Pancreas (tissue), 10 donors: Measurements from ENCODE around the gene TSC22D1. TPM values are rescaled to one million over a fixed set of nuclear protein-coding genes. Genes with fewer than 3 reads are reported as not detected.

Experiments used
- ATAC-seq, 4 donors: fragments of 200-7000 bp; cut with Tn5 transposase; one replicate each; pipeline versions ENCODE4 v1.8.0 to v1.9.1; 2020; ENCODE audit warnings: mild to moderate bottlenecking in 4 of 4, moderate library complexity in 4 of 4
- DNase-seq, 6 donors: peaks; one replicate each; pipeline ENCODE4 v3.0.0-alpha.2; 2020
- FAIRE-seq: peaks from 2 replicates; lab custom pipeline; 2012; peaks lifted over from hg19 to GRCh38; lab: Jason Lieb, UNC
- H3K27ac ChIP-seq, 4 donors: fragments of 200-600 bp; sonication (generic); 1 replicate in 3 of 4; 2 replicates in 1 of 4; pipeline versions ENCODE4 v1.5.0 to v1.8.0; 2020
- H3K27me3 ChIP-seq, 4 donors: fragments of 200-600 bp; one replicate each; pipeline ENCODE4 v1.8.0; 2021
- H3K36me3 ChIP-seq, 3 donors: fragments of 200-600 bp; sonication (generic) in 1 of 3; one replicate each; pipeline versions ENCODE4 v1.5.0 to v1.8.0; 2020 to 2021
- H3K4me1 ChIP-seq, 3 donors: fragments of 200-600 bp; one replicate each; pipeline ENCODE4 v1.8.0; 2021
- H3K4me3 ChIP-seq, 4 donors: fragments of 200-600 bp; sonication (generic) in 2 of 4; one replicate each; pipeline versions ENCODE4 v1.5.0 to v1.8.0; 2020 to 2021
- H3K9me3 ChIP-seq, 4 donors: fragments of 200-600 bp; one replicate each; pipeline ENCODE4 v1.8.0; 2021
- CTCF ChIP-seq, 4 donors: fragments of 200-600 bp; sonication (generic) in 3 of 4; IDR thresholded peaks; one replicate each; pipeline versions ENCODE4 v1.5.0 to v1.8.0; 2021; ENCODE audit warnings: antibody characterized with exemption in 4 of 4
- WGBS, 2 donors: extraction: QIAGEN DNeasy Blood & Tissue Kit; methylation state at CpG; one replicate each; pipeline ENCODE4 v1.1.7; 2013; 5-methylcytosine and 5-hydroxymethylcytosine counted together
- intact Hi-C, 3 donors: fragments of 100-400 bp; cut with DNase I; formaldehyde crosslinking; loops; one replicate each; pipeline versions ENCODE4 v1.11.1 to v1.14.2; 2022
- polyA plus RNA-seq, 2 donors: library from polyadenylated mRNA; stranded (reverse); fragments of 200-250 nt; gene quantifications; one replicate each; pipeline ENCODE4 v1.2.3, GENCODE V29; 2013
- total RNA-seq, 6 donors: library from RNA; stranded (reverse); fragmentation: NEBNext Ultra II Directional in 4 of 6; extraction: Animal tissue kit (Norgen Biotek cat#: 25700) in 4 of 6; gene quantifications; one replicate each; pipeline versions ENCODE4 v1.2.1 to v1.2.4, GENCODE V29; 2021 to 2023
- donor health status: healthy with polysubstance abuse.
- donor health status: DM: no; HTN: no; CAD: no; lungs with moderate emphysema.
- donor health status: DM: no; HTN: no; CAD: no.
- donor health status: control.
- donor health status: control.
- donor health status: Bipolar disorder and iron deficiency.
- donor health status: DM: yes; HTN: yes; CAD: no.
- donor health status: DM: no; HTN: no; CAD: no.
- donor health status: DM: no; HTN: no; CAD: no.
- donor health status: DM: yes; HTN: yes; CAD: no.

Gene TSC22D1
- total and polyA plus RNA-seq, 8 donors = 16.8 to 49.9 (median 30.2) TPM

- no peaks in the 10 kb centered on the region for H3K36me3 ChIP-seq
- H3K27ac ChIP-seq = no peak overlapping the region
- WGBS, 2 donors = 96 to 100% methylated on average over 4 of the region's 4 CpGs
- H3K4me3 ChIP-seq = no peak overlapping the region
- FAIRE-seq (no peak), DNase-seq (no peak), ATAC-seq (no peak)
- H3K27me3 ChIP-seq = no peaks in the 10 kb centered on the region
- no peaks in the 10 kb centered on the region for H3K9me3 ChIP-seq
- peaks cover 0 to 3% (median 0%) of the 10 kb centered on the region in 3 donors for H3K4me1 ChIP-seq
- intact Hi-C loops = no loop called here
- no peak for TF ChIP-seq CTCF (IDR thresholded peaks at IDR 0.05)
Measured at GRCh38 chr13:44549476-44549875, 26.7 kb downstream of the TSC22D1 start.

- no peak for ATAC-seq
Measured at GRCh38 chr13:44546164-44546563, 30.0 kb downstream of the TSC22D1 start.

GRCh38 chr13:44543369-44543768, 32.8 kb downstream of the TSC22D1 start:
- 16 to 26% methylated on average over 3 of the region's 3 CpGs for WGBS, 2 donors
- intact Hi-C loops = no loop called here
- no peaks in the 10 kb centered on the region for H3K27me3 ChIP-seq

More at GRCh38 chr13:44546164-44546563, 30.0 kb downstream of the TSC22D1 start:
- WGBS, 2 donors = 93 to 96% methylated on average over 1 of the region's 1 CpG
- intact Hi-C loops = no loop called here
- Histone ChIP-seq H3K9me3 (no peaks in the 10 kb centered on the region), H3K36me3 (no peaks in the 10 kb centered on the region), H3K27ac (no peak overlapping the region), H3K4me1 (peaks cover 0 to 28% (median 11%) of the 10 kb centered on the region in 3 donors), H3K4me3 (no peak overlapping the region), H3K27me3 (no peaks in the 10 kb centered on the region)
- TF ChIP-seq CTCF (IDR thresholded peaks at IDR 0.05) = no peak
- FAIRE-seq = no peak
- no peak for DNase-seq

GRCh38 chr13:44542361-44542760, 33.8 kb downstream of the TSC22D1 start:
- TF ChIP-seq CTCF (IDR thresholded peaks at IDR 0.05) = no peak
- no peak for DNase-seq
- intact Hi-C loops = no loop called here
- Histone ChIP-seq H3K36me3 (no peaks in the 10 kb centered on the region), H3K9me3 (no peaks in the 10 kb centered on the region), H3K4me3 (no peak overlapping the region), H3K27ac (no peak overlapping the region), H3K27me3 (no peaks in the 10 kb centered on the region), H3K4me1 (peaks cover 0 to 34% (median 11%) of the 10 kb centered on the region in 3 donors)
- ATAC-seq = no peak
- WGBS, 2 donors = 67 to 72% methylated on average over 3 of the region's 3 CpGs
- peak; percentile 5 for FAIRE-seq

More at GRCh38 chr13:44543369-44543768, 32.8 kb downstream of the TSC22D1 start:
- Histone ChIP-seq H3K27ac (peak overlapping the region in 1 of 4 donors; percentile 45), H3K9me3 (no peaks in the 10 kb centered on the region), H3K4me1 (peaks cover 0 to 34% (median 11%) of the 10 kb centered on the region in 3 donors), H3K4me3 (no peak overlapping the region), H3K36me3 (no peaks in the 10 kb centered on the region)
- no peak for DNase-seq
- no peak for FAIRE-seq
- peak in 3 of 4 donors; percentile 23 to 55 (median 45) for ATAC-seq
- TF ChIP-seq CTCF (IDR thresholded peaks at IDR 0.05) = no peak

GRCh38 chr13:44541601-44542000, 34.5 kb downstream of the TSC22D1 start:
- no peak overlapping the region for H3K4me3 ChIP-seq
- H3K27me3 ChIP-seq = no peaks in the 10 kb centered on the region
- H3K36me3 ChIP-seq = no peaks in the 10 kb centered on the region
- DNase-seq (no peak), FAIRE-seq (no peak), ATAC-seq (no peak)
- intact Hi-C loops = no loop called here
- no peak for TF ChIP-seq CTCF (IDR thresholded peaks at IDR 0.05)
- H3K27ac ChIP-seq = peak overlapping the region in 1 of 4 donors; percentile 19
- H3K9me3 ChIP-seq = no peaks in the 10 kb centered on the region
- 71 to 89% methylated on average over 1 of the region's 1 CpG for WGBS, 2 donors
- peaks cover 0 to 31% (median 11%) of the 10 kb centered on the region in 3 donors for H3K4me1 ChIP-seq
